ENCODE results near the gene LRRC70. TPM values are rescaled to one million over a fixed set of nuclear protein-coding genes. Genes with fewer than 3 reads are reported as not detected.

The LRRC70 gene, protein sequence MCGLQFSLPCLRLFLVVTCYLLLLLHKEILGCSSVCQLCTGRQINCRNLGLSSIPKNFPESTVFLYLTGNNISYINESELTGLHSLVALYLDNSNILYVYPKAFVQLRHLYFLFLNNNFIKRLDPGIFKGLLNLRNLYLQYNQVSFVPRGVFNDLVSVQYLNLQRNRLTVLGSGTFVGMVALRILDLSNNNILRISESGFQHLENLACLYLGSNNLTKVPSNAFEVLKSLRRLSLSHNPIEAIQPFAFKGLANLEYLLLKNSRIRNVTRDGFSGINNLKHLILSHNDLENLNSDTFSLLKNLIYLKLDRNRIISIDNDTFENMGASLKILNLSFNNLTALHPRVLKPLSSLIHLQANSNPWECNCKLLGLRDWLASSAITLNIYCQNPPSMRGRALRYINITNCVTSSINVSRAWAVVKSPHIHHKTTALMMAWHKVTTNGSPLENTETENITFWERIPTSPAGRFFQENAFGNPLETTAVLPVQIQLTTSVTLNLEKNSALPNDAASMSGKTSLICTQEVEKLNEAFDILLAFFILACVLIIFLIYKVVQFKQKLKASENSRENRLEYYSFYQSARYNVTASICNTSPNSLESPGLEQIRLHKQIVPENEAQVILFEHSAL
- 1.1 and 1.3 TPM in 2 replicates for total RNA-seq (ENCODE audit: low replicate concordance)
- long read RNA-seq, result 0 reads

DNA sequence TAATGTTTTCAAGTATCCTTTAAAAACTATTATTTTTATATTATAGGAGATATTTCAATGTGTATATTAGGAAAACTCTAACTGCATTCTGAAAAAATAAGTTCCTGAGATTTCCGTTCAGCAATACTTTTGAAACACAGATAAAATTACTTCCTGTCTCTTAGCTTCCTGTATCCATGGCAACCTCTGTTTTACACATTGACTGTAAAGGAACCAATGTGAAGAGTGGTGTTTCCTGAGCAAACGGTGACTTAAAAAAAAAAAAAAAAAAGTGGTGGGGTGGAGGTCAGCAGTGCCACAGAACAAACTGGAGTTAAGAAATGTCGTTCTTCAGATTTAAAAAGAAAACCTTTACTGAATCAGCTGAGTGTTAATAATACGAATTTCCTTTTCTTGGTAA is at the start of gene LRRC70:
Gene LRRC70 (plus strand): TSS at position 280 of the 400 bp plus-strand sequence. CDS start 620 bp downstream, outside the sequence.
- Mint-ChIP-seq H3K9me3 (no peaks in the 10 kb centered on the region), H3K36me3 (peaks cover 3% of the 10 kb centered on the region), H3K4me1 (ENCODE audit: unreplicated experiment) (peaks cover 8% of the 10 kb centered on the region), H3K27ac (no peak within 1 kb of the TSS), H3K27me3 (no peaks in the 10 kb centered on the region), H3K4me3 (peak within 1 kb of the TSS; percentile 20)
- no peak for DNase-seq (ENCODE audit: extremely low spot score, unreplicated experiment)
- TF ChIP-seq CTCF (conservative IDR thresholded peaks at IDR 0.05), result no peak

GRCh38 chr5:62533597-62533996 is 45.0 kb upstream of the LRRC70 start:
- Mint-ChIP-seq H3K4me1 (ENCODE audit: unreplicated experiment) (peaks cover 4% of the 10 kb centered on the region), H3K27ac (no peak overlapping the region), H3K9me3 (no peaks in the 10 kb centered on the region), H3K36me3 (peaks cover 13% of the 10 kb centered on the region), H3K4me3 (no peak overlapping the region), H3K27me3 (no peaks in the 10 kb centered on the region)
- no peak for TF ChIP-seq CTCF (conservative IDR thresholded peaks at IDR 0.05)
- no peak for DNase-seq (ENCODE audit: extremely low spot score, unreplicated experiment)

DNA sequence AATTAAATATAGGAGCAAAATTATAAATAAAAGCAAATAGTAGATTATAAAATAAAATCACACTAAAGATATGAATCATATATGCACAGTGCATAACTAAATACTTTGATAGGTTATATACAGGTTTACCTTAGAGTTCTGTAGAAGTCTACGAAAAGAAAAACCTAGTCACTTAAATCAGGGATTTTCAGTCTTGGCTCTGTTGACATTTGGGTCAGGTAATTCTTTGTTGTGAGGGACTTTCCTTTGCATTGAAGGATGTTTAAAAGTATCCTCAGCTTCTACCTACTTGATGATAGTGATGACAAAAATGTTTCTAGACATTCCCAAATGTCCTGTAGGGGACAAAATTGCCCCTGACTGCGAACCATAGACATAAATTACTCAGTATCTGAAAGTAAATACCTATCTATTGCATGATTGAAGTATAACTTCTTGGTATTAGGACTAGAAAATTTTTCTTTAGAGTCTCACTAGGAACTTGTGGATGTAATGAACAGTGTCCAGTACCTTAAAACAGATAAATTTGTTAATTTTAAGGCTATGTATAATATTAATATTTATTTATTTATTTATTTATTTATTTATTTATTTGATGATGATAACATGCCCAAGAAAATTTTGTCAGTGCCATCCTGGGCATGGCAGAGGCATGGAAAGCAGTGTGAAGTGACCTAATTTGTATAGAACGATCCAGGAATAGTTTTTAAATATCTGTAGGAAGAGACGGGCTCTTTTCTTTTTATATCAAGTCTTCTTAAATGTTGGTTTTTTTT is 44.0 kb upstream of the LRRC70 start:
- no peak for TF ChIP-seq CTCF (conservative IDR thresholded peaks at IDR 0.05)
- H3K4me3 Mint-ChIP-seq, result no peak overlapping the region
- no peaks in the 10 kb centered on the region for H3K9me3 Mint-ChIP-seq
- H3K36me3 Mint-ChIP-seq, result peaks cover 15% of the 10 kb centered on the region
- DNase-seq (ENCODE audit: extremely low spot score, unreplicated experiment), result no peak
- no peak overlapping the region for H3K27ac Mint-ChIP-seq
- peaks cover 4% of the 10 kb centered on the region for H3K4me1 Mint-ChIP-seq (ENCODE audit: unreplicated experiment)
- H3K27me3 Mint-ChIP-seq, result no peaks in the 10 kb centered on the region

DNA sequence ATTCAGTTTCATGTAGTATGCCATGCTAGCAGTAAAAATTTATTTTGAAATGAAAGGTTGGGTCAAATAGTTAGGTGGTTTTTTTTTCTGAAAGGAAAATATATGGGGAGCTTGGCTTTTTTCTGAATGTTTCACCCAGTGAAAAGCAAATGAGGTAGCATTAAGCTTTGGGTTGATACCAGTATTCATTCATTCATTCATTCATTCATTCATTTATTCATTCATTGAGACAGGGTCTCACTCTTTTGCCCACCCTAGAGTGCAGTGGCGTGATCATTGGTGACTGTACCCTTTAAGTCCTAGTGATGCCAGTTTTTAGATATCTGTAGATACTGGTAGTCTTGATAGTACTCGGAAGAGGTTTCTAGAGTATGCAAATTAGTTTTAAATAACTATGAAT is 42.4 kb upstream of the LRRC70 start:
- no peaks in the 10 kb centered on the region for H3K27me3 Mint-ChIP-seq
- H3K4me1 Mint-ChIP-seq (ENCODE audit: unreplicated experiment), result peaks cover 4% of the 10 kb centered on the region
- H3K4me3 Mint-ChIP-seq, result no peak overlapping the region
- no peak for TF ChIP-seq CTCF (conservative IDR thresholded peaks at IDR 0.05)
- no peak for DNase-seq (ENCODE audit: extremely low spot score, unreplicated experiment)
- H3K27ac Mint-ChIP-seq, result no peak overlapping the region
- H3K9me3 Mint-ChIP-seq, result no peaks in the 10 kb centered on the region
- H3K36me3 Mint-ChIP-seq, result peaks cover 23% of the 10 kb centered on the region

DNA sequence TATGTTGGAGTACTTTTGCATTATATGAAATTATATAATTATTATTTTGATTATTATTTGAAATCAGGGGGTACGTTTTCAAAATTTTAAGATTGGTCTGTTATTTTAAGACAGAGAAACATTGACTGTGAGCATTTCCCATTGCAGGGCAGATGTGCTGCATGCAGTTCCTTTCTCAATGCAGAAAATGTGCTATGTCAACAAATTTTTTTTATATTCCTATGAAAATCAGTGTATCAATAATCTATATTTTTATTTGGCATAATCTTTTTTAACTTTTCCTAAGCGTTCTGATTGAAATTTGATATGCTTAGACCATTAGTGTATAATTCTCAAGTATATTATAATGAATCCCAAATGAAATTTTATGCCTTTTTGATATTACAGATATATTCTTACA is 41.8 kb upstream of the LRRC70 start:
- Mint-ChIP-seq H3K4me3 (no peak overlapping the region), H3K4me1 (ENCODE audit: unreplicated experiment) (peaks cover 4% of the 10 kb centered on the region), H3K27me3 (no peaks in the 10 kb centered on the region), H3K9me3 (no peaks in the 10 kb centered on the region), H3K27ac (no peak overlapping the region), H3K36me3 (peaks cover 19% of the 10 kb centered on the region)
- TF ChIP-seq CTCF (conservative IDR thresholded peaks at IDR 0.05), result no peak
- no peak for DNase-seq (ENCODE audit: extremely low spot score, unreplicated experiment)

Measured in type B pancreatic cell (in vitro differentiated cells).